AG08395 (cell line): ENCODE results near the gene HOGA1.
"Not testable (repeated sequence)": the region's sequence is repeated elsewhere in the genome, so short reads cannot be mapped to it uniquely, and the experiment has no call there.

Experiments
- DNase-seq: peaks from one replicate; pipeline ENCODE4 v3.0.0; 2012; ENCODE audit warnings: mixed read lengths, low spot score

The HOGA1 gene

DNA sequence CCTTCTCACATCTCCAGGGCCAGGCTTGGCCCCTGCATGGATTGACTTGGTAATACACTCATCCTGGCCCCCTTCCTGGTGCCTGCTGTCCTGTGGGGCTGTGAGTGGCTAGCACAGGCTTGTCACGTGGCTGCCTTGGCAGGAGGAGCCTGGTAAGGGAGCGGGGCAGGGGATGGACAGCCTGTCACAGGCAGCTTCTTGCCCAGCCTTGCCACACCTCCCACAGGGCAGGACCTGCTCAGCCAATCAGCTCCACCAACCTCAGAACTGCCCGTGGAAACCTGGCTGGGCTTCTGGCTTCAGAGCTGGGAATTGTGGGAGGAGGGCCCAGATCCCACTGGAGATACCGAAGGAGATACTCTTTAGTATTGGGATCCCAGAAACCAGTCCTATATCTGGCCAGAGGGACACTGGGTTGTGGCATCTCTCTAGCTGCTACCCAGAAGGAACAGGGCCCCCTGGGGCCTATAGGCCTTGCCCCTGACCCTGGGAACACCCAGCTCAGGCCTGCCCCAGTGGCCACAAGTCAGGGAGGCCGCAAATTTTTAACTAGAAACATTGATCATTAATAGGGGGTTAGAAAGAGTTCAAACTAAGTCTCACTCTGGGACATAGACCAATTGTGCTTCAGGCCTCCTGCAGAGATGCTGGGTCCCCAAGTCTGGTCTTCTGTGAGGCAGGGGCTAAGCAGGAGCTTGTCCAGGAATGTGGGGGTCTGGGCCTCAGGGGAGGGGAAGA, at the start of gene HOGA1:
HOGA1 (plus strand) TSS at position 330 of the 738 bp plus-strand sequence; CDS start at position 645, 315 bp downstream.
- peak; percentile 74 for DNase-seq

DNA sequence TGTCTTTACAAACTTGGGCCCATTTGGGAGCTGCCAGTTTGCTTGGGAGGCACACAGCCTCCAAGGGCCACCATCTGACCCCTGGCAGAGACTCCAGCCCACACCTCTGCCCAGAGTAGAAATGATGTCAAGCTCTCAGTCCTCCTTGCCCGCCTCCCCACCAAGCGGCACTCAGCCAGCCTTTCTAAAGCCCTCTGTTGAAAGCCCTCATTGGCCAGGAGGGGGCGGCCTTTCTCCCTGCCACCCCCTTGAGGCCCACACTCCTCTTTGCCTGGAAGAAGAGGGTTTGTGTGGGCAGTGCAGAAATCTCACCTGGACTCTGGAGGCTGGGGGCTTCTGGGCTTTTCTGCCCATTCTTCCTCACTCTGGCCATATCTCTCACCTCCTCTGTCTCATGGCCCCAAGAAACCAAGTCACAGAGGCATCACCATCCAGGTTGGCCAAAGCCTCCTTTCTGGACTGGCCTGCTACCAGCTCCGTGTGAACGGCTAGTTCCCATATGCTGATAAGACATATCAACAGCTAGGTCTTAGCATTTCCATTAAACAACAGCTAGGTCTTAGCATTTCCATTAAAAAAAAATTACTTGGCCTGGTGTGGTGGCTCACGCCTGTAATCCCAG, 49.3 kb upstream of the HOGA1 start:
- DNase-seq: peak; percentile 40

DNA sequence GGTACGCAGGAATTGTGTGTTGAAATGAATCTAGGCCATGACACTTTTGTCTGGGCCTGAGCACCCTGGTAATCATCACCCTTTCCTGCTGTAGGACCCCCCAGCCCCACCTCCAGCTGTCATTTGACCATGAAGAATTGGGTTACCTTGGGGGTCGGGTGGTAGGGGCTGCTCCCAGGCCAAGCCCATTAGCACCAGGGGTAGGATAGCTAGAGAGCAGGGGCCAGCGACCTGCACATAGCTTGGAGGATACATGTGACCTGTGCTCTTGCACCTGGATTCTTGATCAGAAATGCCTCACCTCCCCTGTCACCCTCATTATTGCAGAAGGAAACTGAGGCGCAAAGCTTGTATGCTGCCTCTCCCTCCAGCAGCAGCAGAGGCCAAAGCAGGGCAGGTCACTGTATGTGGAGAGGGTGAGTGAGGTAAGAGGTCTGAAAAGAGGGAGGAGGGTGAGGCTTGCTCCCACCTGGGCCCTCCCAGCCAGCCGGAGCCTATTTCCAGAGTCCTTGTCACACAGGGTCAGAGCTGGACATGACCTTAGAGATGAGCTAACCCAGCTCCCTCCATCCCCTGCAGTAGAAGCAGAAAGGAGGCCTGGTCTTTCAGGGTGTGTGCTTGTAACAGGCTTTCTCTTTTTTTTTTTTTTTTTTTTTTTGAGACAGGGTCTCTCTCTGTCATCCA, 46.9 kb upstream of the HOGA1 start:
- no peak for DNase-seq

DNA sequence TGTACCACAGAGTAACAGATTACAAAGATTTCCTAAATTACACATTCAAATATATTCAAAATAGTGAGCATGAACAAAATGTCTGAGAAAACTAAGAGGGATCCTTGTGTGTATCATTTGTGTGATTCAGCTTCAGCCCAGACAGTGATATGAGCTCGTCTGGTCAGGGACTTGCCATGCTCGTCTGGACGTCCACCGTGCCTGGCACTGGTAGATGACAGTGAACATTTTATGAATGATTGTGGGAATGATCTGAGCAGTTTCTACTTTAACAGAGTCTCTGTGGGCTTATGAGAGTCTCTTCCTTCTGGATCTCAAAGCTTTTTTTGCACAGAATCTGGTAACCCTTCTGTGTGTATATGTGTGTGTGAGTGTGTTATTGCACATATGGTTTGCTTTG, 45.8 kb upstream of the HOGA1 start:
- DNase-seq: no peak

DNA sequence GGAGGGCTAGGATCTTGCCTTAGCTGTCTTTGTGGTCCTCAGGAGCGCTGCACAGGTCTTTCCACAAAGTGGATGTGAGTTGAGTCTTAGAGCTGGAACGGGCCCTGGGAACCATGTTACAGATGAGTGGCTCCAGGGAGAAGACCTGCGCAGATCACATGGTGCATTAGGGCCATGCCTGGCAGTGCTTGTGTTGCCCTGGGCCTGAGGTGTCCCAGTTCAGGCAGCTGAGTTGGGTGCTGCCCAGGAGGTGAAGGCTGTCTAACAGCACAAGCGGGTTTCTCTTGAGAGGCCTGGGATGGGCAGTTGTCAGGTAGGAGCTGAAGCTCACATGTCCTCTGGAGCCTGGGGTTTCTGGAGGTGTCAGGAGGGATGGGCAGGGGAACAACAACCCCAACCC, 45.4 kb upstream of the HOGA1 start:
- no peak for DNase-seq

DNA sequence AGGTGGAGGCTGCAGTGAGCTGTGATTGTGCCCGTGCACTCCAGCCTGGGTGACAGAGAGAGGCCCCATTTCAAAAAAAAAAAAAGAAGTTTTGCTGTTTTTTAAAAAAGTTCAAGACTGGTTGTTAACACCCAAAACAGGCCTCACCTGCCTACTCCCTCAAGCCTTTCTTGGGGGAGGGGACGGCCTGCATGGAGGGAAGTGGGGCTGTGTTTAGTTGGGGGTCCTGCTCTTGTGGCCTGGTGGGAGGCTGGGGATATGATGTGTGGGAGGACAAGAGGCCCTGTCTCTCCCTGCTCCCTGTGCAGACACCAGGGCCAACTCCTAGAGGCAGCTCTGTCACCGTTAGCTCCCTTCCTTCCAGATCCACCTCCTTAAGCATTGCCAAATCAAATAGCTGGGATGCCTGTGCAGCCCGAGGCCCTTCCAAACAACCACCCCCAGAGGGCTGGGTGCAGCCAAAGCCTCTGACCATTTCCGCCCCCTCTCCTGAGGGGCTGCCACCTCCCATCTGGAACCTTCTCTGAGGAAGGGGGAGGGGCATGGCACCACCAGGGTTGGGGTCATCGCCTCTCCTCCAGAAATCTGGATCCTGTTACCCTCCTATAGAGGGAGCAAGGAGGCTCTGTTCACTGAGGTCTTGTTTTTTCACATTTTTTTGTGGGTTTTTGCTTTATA, 44.5 kb upstream of the HOGA1 start:
- DNase-seq: peak; percentile 75

DNA sequence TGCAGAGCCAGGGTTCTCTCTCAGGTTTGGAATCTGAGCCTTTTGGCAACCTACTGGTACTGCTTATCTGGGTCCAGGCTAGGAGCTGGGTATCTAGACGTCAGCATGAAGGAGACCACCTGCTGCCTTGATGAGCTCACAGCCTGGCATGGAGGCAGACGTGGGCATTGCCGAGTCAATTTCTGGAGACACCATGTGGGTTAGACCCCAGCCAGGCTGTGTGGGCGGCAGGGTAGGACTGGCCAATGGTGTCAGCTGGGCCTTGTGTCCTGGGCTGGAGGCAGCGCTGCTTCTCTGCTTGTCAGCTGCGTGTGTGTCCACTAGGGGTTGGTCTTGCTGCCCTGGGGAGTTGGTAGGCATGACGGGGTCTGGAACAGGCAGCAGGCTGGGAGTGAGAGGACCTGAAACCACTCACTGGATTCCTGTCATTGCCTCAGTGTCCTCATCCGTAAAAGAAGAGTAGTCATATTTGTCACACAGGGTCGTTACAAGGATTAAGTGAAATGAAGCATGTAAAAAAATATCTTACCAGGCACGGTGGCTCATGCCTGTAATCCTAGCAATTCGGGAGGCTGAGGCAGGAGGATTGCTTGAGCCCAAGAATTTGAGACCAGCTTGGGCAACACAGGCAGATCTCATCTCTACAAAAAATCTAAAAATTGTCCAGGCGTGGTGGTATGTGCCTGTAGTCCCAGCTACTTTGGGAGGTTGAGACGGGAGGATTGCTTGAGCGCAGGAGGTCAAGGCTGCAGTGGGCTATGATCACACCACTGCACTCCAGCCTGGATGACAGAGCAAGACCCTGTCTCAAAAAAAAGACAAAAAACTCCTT, 43.3 kb upstream of the HOGA1 start:
- no peak for DNase-seq

DNA sequence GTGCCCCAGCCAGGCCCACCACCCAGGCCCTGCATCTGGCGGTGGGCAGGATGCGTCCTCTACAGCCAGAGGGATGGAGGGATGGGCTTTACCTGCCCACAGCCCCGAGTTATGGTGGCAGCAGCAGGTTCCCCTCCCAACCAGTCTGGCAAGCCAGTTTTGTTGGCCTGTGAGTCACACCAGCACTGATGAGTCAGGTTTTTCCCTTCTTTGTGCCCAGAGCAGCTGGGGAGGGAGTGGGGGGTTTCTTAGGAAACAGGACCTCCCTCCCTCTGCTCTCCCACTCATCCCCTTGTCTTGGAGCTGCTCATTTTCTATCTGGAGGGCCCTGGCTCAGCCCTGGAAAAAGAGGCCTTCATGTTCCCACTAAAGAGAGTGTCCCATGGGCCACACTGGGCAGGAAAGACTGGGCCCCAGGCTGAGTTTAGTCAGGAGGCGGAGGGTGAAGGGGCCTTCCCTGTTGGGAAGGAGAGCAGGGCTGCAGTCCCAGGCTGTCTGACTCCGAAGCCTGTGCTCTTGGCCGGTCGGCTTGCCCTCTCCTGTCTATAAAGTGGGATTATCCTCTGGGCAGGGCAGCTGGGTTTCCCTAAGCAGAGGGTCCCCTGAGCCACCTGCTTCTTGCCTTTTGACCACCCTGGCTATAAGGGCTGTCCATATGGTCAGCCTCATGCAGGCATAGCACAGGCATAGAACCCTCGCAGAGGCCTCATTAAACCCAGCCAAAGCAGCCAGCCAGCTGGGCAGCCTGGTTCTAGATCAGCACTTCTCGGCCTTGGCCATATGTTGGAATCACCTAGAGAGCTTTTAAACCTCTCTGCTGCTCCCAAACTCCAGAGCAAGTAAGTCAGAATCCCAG, 41.8 kb upstream of the HOGA1 start:
- DNase-seq: peak; percentile 86

DNA sequence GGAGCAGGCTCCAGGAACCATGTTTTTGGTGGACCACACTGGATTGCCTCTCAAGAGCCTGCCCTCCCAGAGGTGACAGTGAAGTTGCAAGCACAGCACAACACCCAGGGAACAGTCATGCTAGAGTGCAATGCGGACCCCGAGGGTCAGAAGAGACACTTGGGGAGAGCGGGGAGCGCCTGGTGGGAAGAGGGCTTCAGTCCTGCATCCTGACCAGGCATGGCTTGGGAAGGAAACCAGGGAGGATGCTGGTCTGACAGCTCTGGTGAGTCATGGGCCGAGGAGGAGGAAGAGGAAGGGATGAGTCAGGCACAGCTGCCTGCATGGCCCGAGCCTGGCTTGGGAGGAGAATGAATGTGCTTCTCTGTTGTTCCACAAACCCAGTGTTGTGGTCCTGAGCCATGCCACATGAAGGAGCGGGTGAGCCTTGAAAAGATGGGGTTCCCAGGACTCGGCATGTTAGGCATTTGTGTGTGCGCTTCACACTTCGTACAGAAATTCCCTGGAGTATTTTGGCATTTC, 41.1 kb upstream of the HOGA1 start:
- peak; percentile 97 for DNase-seq

DNA sequence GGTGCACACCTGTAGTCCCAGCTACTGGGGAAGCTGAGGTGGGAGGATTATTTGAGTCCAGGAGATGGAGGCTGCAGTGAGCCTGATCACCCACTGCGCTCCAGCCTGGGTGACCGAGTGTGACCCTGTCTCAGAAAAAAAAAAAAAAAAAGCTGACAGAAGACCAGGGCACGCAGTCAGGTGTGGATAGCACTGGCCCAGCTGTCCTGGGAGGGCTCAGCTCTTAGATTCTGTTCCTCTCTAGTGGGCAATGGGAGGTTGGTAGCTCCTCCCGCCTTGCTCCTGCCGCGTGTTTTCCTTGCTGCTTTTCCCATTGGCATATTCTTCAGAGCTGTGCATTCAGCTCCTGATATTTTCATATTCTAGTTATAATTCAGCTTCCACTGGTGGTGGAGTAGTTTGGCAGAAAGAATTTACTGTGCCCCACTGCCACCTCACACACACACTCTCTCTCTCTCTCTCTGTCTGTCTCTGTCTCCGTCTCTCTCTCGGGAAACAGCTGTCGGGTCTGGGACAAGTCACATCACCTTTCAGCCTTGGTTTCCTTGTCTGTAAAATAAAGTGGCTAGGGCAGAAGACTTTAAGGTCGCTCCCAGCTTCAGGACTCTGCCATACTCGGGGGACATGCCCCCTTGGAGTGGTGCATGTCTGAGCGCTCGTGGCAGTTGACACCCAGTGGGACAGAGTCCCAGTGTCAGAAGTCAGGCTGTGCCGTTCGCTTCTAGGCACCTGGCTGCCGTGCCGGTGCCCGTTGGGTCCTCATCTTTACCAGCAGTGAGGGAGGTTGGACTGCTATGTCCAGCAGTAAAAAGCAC, 37.5 kb upstream of the HOGA1 start:
- no peak for DNase-seq

DNA sequence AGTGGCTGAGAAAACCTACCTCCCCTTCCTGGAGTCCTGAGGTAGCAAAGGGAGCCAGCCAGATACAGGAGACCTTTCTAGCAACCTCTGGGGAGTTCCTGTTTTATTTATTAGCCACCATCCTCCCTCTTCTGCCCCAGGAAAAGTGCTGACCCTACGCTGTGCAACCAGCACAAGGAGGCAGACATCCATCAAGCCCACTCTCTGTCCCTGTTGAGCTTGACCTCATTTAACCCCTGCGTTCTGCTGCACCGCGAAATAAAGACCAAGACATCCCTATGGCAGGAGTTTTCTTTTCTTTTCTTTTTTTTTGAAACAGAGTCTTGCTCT, 37.0 kb upstream of the HOGA1 start:
- DNase-seq: no peak

DNA sequence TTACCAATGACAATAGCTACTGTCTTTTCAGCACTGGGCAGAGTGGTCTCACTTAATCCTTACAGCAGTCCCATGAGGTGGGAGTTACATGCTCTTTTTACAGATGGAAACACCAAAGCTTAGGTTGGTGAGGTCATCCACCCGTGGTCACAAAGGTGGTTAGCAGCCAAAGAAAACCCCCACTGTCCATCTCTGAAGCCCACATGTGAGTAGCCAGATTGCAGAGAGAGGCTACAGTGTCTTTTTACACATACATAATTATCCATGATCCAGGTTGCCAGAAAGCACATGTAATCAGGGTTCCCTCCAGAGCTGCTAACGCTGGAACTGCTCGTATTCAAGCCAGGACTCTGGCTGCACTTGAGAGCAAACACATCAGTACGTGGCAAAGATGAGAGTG, 36.2 kb upstream of the HOGA1 start:
- no peak for DNase-seq

DNA sequence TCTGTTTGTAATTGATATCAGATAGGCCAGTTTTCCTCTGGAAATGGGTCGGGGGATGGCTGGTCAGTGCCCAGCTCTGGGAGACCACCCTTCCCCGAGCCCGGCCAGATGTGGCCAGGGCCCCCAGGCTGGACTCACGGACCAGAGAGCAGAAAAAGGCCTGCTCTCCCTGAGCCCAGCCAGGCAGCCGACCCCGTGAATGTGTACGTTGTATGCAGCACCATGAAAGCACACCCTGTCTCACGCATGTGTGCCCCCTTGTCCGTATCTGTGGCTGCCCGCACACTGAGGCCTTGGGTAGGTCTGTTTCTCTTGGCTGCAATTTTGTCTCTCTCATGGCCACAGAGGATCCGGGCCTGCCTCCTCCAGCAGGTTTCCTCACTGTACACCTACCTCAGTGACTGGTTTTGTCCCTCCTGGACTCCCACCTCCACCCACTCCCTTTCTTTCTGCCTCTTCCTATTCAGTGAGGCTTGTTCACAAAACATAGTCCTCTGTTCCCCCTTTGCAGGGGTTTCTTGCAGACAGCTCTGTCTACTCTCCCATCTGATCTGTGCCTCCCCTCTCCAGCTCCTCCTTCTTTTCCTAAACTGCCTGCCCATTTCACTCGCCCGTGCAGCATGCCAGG, 35.2 kb upstream of the HOGA1 start:
- no peak for DNase-seq

DNA sequence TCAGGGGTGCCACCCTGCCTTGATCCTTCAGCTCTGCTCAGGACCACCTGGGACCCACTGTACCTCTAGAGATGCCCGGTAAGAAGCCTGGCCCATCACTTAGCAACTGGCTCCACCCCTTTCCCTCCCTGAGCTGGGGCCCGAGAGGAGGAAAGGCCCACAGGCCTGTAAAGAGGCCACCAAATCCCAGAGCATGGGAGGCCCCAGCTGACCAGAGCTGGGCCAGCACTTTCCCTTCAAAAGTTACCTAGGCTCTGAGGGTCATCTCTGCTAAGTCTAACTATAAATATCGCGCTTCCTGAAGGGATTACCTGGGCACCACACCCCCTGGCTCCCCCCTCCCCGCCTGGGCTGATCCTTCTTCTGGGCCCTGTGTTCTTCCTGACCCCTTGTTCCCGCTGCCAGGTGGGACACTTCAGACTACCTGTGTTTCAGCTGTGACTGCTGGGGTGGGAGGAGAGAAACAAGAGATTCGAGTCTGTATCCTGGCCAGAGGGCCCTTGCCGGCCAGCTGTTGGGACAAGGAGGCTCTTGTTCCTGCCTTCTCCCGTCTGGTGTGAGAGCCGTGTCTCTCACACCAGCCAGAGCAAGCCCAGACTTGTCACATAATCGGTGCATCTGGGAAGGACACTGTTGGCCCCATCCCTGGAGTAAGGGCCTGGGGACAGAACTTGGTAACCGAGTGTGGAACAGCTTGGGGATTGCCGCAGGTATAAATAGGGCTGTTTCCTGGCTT, 34.4 kb upstream of the HOGA1 start:
- DNase-seq: no peak

DNA sequence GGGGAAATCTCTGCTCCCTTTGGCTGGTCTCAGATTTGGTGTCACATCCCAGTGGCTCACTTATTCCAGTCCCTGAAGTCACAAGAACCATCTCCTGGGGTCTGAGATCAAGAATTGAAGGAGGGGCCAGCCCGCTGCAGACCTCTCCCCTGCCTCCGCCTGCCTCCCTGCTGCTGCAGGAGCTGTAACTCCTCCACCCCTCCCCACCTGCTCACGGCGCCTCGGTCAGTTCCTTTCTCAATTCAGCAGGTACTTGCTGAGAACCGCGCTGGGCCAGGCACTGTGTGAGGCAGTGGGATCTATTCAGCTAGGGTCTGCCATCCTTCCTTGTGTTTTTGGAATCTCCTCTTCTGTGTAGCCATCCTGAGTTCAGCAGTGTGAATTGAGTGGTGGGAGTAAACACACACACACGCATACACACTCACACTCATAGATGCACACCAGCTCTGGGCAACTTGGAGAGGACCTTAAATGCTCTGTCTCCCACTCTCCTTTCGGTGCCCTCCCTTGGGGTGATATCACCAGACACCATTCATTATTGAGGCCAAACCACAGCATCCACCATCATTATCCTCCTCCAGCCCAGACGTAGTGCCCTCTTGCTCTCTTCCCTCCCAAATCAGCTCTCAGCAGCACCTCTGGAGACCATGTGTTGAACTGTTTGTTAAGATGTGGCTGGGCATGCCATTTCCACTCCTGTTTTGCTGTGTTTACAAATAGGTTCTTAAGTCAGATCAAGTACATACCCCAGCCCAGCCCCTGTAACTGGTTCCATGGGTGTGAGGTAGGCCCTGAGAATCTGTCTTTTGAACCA, 33.6 kb upstream of the HOGA1 start:
- DNase-seq: no peak

DNA sequence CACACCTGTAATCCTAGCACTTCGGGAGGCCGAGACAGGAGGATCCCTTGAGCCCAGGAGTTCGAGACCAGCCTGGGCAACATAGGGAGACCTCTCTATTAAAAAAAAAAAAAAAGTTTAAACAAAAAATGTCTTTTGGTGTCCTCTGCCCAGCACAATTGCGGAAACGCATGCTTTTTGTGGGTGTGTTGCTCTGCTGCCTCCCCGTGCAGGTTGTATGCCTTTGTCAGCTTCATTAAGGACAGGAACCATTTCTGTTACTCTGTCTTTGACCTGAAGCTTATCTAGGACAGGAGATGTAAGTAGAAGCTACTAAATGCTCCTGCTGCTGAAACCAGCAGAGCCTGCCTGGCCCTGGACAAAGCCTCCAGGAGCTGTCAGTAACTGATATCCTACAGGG, 32.9 kb upstream of the HOGA1 start:
- no peak for DNase-seq

DNA sequence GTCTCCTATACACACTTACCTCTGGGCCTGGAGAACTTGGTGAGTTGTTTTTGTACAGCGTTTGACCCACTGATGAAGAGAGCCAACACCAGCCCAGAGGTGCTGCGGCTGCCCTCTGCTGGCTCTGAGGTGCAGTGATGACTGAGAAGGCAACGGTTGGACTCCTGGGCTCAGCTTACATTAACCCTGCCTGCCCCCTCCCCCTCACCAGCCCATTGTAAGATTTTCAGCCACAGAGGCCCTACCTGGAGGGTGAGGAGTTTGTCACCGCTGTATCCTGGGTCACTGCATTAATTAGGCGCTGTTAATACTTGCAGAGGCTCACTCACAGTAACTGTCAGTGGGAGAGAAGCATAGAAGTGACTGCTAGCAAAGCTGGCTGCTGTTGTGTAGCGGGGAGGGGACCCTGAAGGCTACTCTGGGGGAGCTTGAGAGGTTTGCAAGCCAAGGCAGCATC, 30.6 kb upstream of the HOGA1 start:
- DNase-seq: peak; percentile 73

DNA sequence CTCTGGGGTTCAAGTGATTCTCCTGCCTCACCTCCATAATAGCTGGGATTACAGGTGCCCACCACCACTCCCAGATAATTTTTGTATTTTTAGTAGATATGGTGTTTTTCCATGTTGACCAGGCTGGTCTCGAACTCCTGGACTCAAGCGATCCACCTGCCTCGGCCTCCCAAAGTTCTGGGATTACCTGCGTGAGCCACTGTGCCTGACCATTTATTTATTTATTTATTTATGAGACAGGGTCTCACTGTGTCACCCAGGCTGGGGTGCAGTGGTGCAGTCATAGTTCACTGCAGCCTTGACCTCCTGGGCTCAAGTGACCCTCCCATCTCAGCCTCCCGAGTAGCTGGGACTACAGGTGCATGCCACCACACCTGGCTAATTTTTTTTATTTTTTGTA, 29.9 kb upstream of the HOGA1 start:
- not testable (repeated sequence) for DNase-seq
